Measurements from ENCODE around the gene TTC28. TPM values are rescaled to one million over a fixed set of nuclear protein-coding genes. Genes with fewer than 3 reads are reported as not detected.

The TTC28 gene
- total RNA-seq, 2 donors from 2014 or later = 94.2 to 170 TPM

GRCh38 chr22:28346308-28346707 is 333.3 kb downstream of the TTC28 start:
- no peak for ATAC-seq (ENCODE audit: insufficient number of reproducible peaks, low FRiP score, low read depth)
- Histone ChIP-seq H3K27me3 (replicated peaks; ENCODE audit: insufficient read depth) (no peaks in the 10 kb centered on the region), H3K4me1 (ENCODE audit: control insufficient read depth in 1 of 2, low read depth in 2 of 2) (peaks cover 8 to 11% of the 10 kb centered on the region in 2 donors), H3K9me3 (no peaks in the 10 kb centered on the region), H3K27ac (no peak overlapping the region), H3K4me3 (no peak overlapping the region), H3K36me3 (no peaks in the 10 kb centered on the region)
- DNase-seq (ENCODE audit: low spot score) = no peak
- no peak for TF ChIP-seq CTCF (IDR thresholded peaks at IDR 0.05)

GRCh38 chr22:28344918-28345703 is 334.5 kb downstream of the TTC28 start:
- Histone ChIP-seq H3K36me3 (no peaks in the 10 kb centered on the region), H3K4me1 (ENCODE audit: control insufficient read depth in 1 of 2, low read depth in 2 of 2) (peaks cover 12 to 16% of the 10 kb centered on the region in 2 donors), H3K27me3 (replicated peaks; ENCODE audit: insufficient read depth) (no peaks in the 10 kb centered on the region), H3K4me3 (peak overlapping the region; percentile 56), H3K27ac (peak overlapping the region in 1 of 2 donors; percentile 30), H3K9me3 (no peaks in the 10 kb centered on the region)
- DNase-seq (ENCODE audit: low spot score) (no peak), ATAC-seq (ENCODE audit: insufficient number of reproducible peaks, low FRiP score, low read depth) (no peak)
- no peak for TF ChIP-seq CTCF (IDR thresholded peaks at IDR 0.05)

- DNase-seq (ENCODE audit: low spot score) (no peak), ATAC-seq (ENCODE audit: insufficient number of reproducible peaks, low FRiP score, low read depth) (no peak)
- TF ChIP-seq CTCF (IDR thresholded peaks at IDR 0.05) = no peak
- no peaks in the 10 kb centered on the region for H3K36me3 ChIP-seq
- no peak overlapping the region for H3K4me3 ChIP-seq
- no peaks in the 10 kb centered on the region for H3K9me3 ChIP-seq
- H3K4me1 ChIP-seq (ENCODE audit: control insufficient read depth in 1 of 2, low read depth in 2 of 2) = peaks cover 9 to 16% of the 10 kb centered on the region in 2 donors
- no peak overlapping the region for H3K27ac ChIP-seq
- no peaks in the 10 kb centered on the region for H3K27me3 ChIP-seq (replicated peaks; ENCODE audit: insufficient read depth)
Measured at GRCh38 chr22:28341001-28341400, 338.6 kb downstream of the TTC28 start.

- Histone ChIP-seq H3K27ac (no peak overlapping the region), H3K9me3 (no peaks in the 10 kb centered on the region), H3K4me3 (no peak overlapping the region), H3K4me1 (ENCODE audit: control insufficient read depth in 1 of 2, low read depth in 2 of 2) (peaks cover 26 to 38% of the 10 kb centered on the region in 2 donors), H3K36me3 (no peaks in the 10 kb centered on the region), H3K27me3 (replicated peaks; ENCODE audit: insufficient read depth) (no peaks in the 10 kb centered on the region)
- no peak for ATAC-seq (ENCODE audit: insufficient number of reproducible peaks, low FRiP score, low read depth)
- DNase-seq (ENCODE audit: low spot score) = no peak
- TF ChIP-seq CTCF (IDR thresholded peaks at IDR 0.05) = no peak
Measured at GRCh38 chr22:28333088-28333487, 346.6 kb downstream of the TTC28 start.

- ATAC-seq (ENCODE audit: insufficient number of reproducible peaks, low FRiP score, low read depth) (no peak), DNase-seq (ENCODE audit: low spot score) (no peak)
- Histone ChIP-seq H3K27ac (no peak overlapping the region), H3K36me3 (no peaks in the 10 kb centered on the region), H3K4me1 (ENCODE audit: control insufficient read depth in 1 of 2, low read depth in 2 of 2) (peaks cover 26 to 38% of the 10 kb centered on the region in 2 donors), H3K27me3 (replicated peaks; ENCODE audit: insufficient read depth) (no peaks in the 10 kb centered on the region), H3K4me3 (no peak overlapping the region), H3K9me3 (no peaks in the 10 kb centered on the region)
- TF ChIP-seq CTCF (IDR thresholded peaks at IDR 0.05) = no peak
Measured at GRCh38 chr22:28332410-28332809, 347.2 kb downstream of the TTC28 start.

Data from thoracic aorta (tissue), 2 donors.